Measurements from ENCODE around the gene ADCY3.

ADCY3 gene

DNA sequence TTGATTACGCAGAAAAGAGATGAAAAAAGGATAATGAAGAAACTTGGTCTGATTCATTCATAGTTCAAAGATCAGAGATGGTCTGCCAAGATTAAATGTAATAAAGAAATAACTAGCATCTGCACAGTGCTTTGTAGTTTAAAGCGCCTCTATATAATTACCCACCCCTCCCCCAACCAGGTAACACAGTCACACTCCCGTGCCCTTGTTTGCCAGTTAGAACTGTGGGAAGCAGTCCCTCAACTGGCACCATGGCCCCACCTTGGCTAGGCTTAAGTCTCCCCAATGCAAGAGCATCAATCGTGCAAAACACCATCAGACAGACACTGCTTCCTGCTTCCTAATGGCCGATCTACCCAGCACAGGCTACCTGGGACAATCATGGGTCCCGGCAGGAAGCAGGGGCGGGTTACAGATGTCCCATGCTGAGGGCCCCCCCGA, 11.6 kb downstream of the ADCY3 start:
- peaks cover 4% of the 10 kb centered on the region; the same call in 1 of the 2 replicates for H3K9me3 ChIP-seq (ENCODE audit: control insufficient read depth, insufficient read depth, low read length)
- H3K9ac ChIP-seq (ENCODE audit: low read depth, low read length): no peak overlapping the region
- 0 out of 2 replicates have a peak, but pooled peaks cover 4% of the 10 kb centered on the region for H3K4me1 ChIP-seq (ENCODE audit: insufficient read depth, low read length)
- H3K36me3 ChIP-seq (ENCODE audit: insufficient read depth, low read length): 0 out of 2 replicates have a peak, but pooled peaks cover 3% of the 10 kb centered on the region

GRCh38 chr2:24907116-24907515, 12.9 kb downstream of the ADCY3 start:
- Histone ChIP-seq H3K36me3 (ENCODE audit: insufficient read depth, low read length) (0 out of 2 replicates have a peak, but pooled peaks cover 3% of the 10 kb centered on the region), H3K9ac (ENCODE audit: low read depth, low read length) (no peak overlapping the region), H3K9me3 (ENCODE audit: control insufficient read depth, insufficient read depth, low read length) (peaks cover 4% of the 10 kb centered on the region; the same call in 1 of the 2 replicates), H3K4me1 (ENCODE audit: insufficient read depth, low read length) (0 out of 2 replicates have a peak, but pooled peaks cover 4% of the 10 kb centered on the region)

DNA sequence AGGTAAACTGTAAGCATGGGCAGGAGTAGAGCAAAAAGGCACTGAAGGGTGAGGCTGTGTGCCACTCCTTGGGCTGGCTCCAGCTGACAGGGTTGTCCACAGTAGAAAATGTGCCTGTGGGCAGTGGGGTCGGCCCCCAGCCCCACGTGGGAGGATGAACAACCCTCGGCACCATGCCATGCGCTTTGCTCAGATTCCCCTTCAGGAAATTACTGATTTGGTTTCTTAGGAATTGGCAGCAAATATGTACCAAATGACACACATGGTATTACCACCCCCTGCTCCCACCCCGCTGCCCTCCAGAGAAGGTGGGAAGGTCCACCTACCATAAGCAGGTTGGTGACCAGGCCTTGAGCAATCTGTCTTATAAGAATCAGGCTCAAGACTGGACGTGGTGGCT, 13.6 kb downstream of the ADCY3 start:
- no peaks in the 10 kb centered on the region for H3K36me3 ChIP-seq (ENCODE audit: insufficient read depth, low read length)
- H3K9me3 ChIP-seq (ENCODE audit: control insufficient read depth, insufficient read depth, low read length): peaks cover 4% of the 10 kb centered on the region; the same call in 1 of the 2 replicates
- H3K9ac ChIP-seq (ENCODE audit: low read depth, low read length): no peak overlapping the region
- H3K4me1 ChIP-seq (ENCODE audit: insufficient read depth, low read length): 0 out of 2 replicates have a peak, but pooled peaks cover 4% of the 10 kb centered on the region

DNA sequence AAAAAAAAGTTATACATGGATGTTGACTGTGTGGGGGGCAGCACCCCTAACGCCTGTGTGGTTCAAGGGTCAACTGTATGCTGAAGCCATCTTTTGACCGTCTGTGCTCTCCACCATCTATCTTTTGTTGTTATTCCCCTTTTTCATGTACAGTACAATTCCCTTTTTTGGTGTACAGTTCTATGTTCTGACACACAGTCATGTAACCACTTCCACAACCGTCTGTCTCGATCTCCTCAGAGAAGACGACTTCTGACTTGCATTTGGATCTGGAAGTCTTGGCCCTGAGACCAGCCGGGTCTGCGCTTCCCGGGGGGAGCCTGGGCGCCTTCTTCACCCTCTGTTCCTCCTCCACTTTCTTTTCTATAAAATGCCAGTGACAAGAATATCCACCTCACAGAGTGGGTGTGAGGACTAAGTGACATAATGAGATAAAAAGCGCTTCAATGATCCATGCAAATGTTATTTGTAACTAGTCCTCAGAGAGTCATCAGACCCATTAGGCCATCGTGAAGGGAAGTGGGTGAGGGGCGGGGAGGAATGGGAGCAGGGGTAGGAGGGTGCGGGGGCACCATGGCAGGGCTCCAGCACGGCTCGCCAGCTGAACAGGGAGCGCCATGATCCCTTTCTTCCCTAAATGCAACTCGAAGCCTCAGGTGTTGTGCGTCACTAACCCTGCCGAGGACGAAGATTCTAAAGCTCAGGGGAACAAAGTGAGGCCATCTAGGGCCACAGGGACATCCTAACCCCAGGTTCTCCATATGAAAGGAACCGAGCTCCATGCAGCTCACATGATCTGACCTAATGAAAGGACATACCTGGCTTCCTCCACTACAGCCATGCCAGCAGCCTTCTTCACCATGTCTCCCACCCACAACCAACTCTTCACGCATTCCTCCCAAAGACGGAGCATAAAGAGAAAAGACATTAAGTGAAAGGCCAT, 16.6 kb downstream of the ADCY3 start:
- peaks cover 4% of the 10 kb centered on the region; the same call in 1 of the 2 replicates for H3K4me1 ChIP-seq (ENCODE audit: insufficient read depth, low read length)
- H3K9ac ChIP-seq (ENCODE audit: low read depth, low read length): no peak overlapping the region
- no peaks in the 10 kb centered on the region for H3K9me3 ChIP-seq (ENCODE audit: control insufficient read depth, insufficient read depth, low read length)
- H3K36me3 ChIP-seq (ENCODE audit: insufficient read depth, low read length): no peaks in the 10 kb centered on the region

DNA sequence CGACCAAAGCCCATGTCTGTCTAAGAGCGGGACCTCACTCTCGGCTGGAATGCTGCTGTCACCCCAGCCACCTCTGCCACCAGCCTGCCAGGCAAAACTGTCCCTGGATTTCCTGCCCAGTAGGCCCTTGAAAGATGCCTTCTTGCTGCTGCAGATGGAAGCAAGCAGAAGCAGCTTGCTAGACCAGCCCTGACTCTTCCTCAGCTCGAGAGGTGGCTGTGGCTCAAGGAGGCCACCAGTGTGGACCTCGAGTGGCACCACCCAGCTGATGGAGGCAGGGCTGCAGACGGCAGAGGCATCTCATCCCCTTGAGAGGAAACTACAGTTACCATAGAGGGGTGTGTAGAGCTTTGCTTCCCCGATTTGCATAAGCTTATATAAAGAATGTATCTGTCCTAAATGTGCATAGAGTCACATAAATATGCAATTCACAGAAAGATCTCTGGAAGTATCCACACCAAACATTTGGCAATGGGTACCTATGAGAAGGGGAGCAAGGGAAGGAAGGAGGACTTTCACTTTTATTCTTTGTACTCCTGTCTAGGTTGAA, 20.6 kb downstream of the ADCY3 start:
- Histone ChIP-seq H3K4me1 (ENCODE audit: insufficient read depth, low read length) (peaks cover 4% of the 10 kb centered on the region; the same call in 1 of the 2 replicates), H3K9ac (ENCODE audit: low read depth, low read length) (no peak overlapping the region), H3K9me3 (ENCODE audit: control insufficient read depth, insufficient read depth, low read length) (peaks cover 12% of the 10 kb centered on the region; the same call in 1 of the 2 replicates), H3K36me3 (ENCODE audit: insufficient read depth, low read length) (no peaks in the 10 kb centered on the region)

DNA sequence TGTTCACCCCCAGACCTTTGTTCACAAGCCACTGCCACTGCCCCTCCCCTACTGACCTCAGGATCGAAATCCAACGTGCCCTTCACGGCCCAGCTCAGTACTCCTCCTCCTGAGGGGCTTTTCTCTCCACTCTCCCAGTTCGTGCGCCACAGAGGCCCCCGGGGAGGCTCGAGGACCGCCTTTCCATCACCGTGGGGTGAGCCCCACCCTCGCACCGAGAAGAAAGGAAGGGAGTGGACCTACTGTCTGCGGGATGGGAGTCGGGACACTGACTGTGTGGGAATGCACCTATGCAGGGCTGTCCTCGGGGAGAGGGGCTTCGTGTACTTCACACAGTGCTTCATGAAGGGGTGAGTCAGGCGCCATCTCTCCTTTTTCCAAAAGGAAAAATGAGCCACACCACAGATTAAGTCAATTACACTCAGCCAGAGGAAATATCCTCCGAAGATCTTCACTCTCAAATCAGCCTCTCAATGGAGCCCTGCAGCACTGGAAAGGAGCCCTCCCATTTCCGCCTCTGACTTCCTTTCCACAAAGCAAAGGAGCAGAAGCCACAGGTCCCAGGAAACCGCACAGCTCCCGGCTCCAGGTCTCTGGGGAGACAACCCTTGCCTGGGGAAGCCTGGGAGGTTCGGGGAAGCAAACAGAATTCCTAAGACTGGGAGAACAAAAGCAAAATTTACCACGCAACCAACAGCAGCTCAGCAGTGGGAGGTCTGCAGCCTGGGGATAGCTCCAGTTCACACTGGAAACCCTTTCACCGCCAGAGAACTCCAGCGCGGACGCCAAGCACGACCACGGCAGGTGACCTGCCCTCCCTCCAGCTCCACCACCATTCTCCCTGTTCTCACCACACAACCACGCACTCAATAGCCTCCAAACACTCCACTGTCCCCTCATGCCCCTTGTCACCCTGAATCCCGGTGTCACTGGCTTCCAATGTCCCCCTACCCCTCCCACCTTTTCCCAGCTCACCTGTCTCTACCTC, 21.6 kb downstream of the ADCY3 start:
- Histone ChIP-seq H3K9me3 (ENCODE audit: control insufficient read depth, insufficient read depth, low read length) (peaks cover 17% of the 10 kb centered on the region; the same call in 1 of the 2 replicates), H3K36me3 (ENCODE audit: insufficient read depth, low read length) (no peaks in the 10 kb centered on the region), H3K4me1 (ENCODE audit: insufficient read depth, low read length) (no peaks in the 10 kb centered on the region; the same call in 1 of the 2 replicates), H3K9ac (ENCODE audit: low read depth, low read length) (no peak overlapping the region)

DNA sequence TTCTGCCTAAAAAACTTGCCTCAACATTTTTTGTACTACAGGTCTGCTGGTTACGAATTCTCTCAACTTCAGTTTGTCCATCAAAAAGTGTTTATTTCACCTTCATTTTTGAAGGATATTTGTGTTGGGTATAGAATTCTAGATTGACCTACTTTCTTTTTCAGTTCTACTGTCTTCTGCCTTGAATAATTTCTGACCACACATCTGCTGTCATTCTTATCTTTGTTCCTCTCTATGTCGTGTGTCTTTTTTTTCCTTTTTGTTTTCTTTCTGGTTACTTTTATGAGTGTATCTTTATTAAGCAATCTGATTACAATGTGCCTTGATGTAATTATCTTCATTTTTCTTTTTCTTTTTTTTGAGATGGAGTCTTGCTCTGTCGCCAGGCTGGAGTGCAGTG, 25.3 kb downstream of the ADCY3 start:
- no peak overlapping the region for H3K9ac ChIP-seq (ENCODE audit: low read depth, low read length)
- peaks cover 19% of the 10 kb centered on the region; the same call in 1 of the 2 replicates for H3K9me3 ChIP-seq (ENCODE audit: control insufficient read depth, insufficient read depth, low read length)
- H3K4me1 ChIP-seq (ENCODE audit: insufficient read depth, low read length): no peaks in the 10 kb centered on the region; the same call in 1 of the 2 replicates
- no peaks in the 10 kb centered on the region for H3K36me3 ChIP-seq (ENCODE audit: insufficient read depth, low read length)

DNA sequence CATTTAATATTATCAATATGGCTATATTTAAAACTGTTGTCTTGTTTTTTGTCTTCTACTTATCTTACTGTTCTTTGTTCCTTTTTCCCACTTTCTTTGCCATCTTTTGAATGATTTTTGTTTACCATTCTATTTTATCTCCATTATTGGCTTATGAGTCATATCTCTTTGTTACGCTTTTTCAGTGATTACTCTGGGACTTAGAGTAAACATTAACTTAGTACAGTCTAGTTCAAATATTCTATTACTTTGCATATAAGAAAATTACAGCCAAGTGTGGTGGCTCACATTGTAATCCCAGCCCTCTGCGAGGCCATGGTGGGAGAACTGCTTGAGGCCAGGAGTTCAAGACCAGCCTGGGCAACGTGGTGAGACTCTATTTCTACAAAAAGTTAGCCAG, 26.1 kb downstream of the ADCY3 start:
- peaks cover 19% of the 10 kb centered on the region; the same call in 1 of the 2 replicates for H3K9me3 ChIP-seq (ENCODE audit: control insufficient read depth, insufficient read depth, low read length)
- no peaks in the 10 kb centered on the region for H3K36me3 ChIP-seq (ENCODE audit: insufficient read depth, low read length)

GRCh38 chr2:24892928-24893327, 27.1 kb downstream of the ADCY3 start:
- no peaks in the 10 kb centered on the region for H3K4me1 ChIP-seq (ENCODE audit: insufficient read depth, low read length)
- H3K9ac ChIP-seq (ENCODE audit: low read depth, low read length): no peak overlapping the region
- H3K36me3 ChIP-seq (ENCODE audit: insufficient read depth, low read length): no peaks in the 10 kb centered on the region
- peaks cover 19% of the 10 kb centered on the region; the same call in 1 of the 2 replicates for H3K9me3 ChIP-seq (ENCODE audit: control insufficient read depth, insufficient read depth, low read length)

More for the DNA sequence above, 26.1 kb downstream of the ADCY3 start:
- no peaks in the 10 kb centered on the region; the same call in 1 of the 2 replicates for H3K4me1 ChIP-seq (ENCODE audit: insufficient read depth, low read length)
- H3K9ac ChIP-seq (ENCODE audit: low read depth, low read length): no peak overlapping the region

GRCh38 chr2:24891201-24891600, 28.8 kb downstream of the ADCY3 start:
- peaks cover 11% of the 10 kb centered on the region; the same call in 1 of the 2 replicates for H3K9me3 ChIP-seq (ENCODE audit: control insufficient read depth, insufficient read depth, low read length)
- H3K4me1 ChIP-seq (ENCODE audit: insufficient read depth, low read length): no peaks in the 10 kb centered on the region
- H3K36me3 ChIP-seq (ENCODE audit: insufficient read depth, low read length): no peaks in the 10 kb centered on the region
- no peak overlapping the region for H3K9ac ChIP-seq (ENCODE audit: low read depth, low read length)

- H3K36me3 ChIP-seq (ENCODE audit: insufficient read depth, low read length): no peaks in the 10 kb centered on the region
- H3K9ac ChIP-seq (ENCODE audit: low read depth, low read length): no peak overlapping the region
- H3K4me1 ChIP-seq (ENCODE audit: insufficient read depth, low read length): no peaks in the 10 kb centered on the region
- peaks cover 6% of the 10 kb centered on the region; the same call in 1 of the 2 replicates for H3K9me3 ChIP-seq (ENCODE audit: control insufficient read depth, insufficient read depth, low read length)
These were observed 30.8 kb downstream of the ADCY3 start for GRCh38 chr2:24889221-24889620.

DNA sequence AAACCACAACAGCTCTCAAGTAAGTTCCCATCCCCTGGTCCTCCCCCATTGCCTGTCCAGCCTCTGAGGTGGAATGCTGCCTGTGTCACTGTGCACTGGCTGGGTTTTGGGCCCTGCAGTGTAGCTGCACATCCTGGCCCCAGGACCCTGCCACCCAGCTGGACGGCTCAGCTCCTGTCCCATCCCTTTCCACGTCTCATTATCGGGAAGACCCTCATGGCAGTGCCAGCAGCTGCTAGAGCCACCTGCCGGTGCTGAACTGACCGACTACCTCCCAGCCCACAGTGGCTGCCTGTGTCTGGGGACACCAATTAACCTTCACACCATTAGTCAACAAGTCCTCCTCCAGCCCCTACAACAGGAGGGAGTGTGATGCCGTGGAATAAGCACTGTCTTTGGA, 31.9 kb downstream of the ADCY3 start:
- Histone ChIP-seq H3K9me3 (ENCODE audit: control insufficient read depth, insufficient read depth, low read length) (peaks cover 2% of the 10 kb centered on the region; the same call in 1 of the 2 replicates), H3K9ac (ENCODE audit: low read depth, low read length) (no peak overlapping the region), H3K4me1 (ENCODE audit: insufficient read depth, low read length) (no peaks in the 10 kb centered on the region), H3K36me3 (ENCODE audit: insufficient read depth, low read length) (no peaks in the 10 kb centered on the region)

DNA sequence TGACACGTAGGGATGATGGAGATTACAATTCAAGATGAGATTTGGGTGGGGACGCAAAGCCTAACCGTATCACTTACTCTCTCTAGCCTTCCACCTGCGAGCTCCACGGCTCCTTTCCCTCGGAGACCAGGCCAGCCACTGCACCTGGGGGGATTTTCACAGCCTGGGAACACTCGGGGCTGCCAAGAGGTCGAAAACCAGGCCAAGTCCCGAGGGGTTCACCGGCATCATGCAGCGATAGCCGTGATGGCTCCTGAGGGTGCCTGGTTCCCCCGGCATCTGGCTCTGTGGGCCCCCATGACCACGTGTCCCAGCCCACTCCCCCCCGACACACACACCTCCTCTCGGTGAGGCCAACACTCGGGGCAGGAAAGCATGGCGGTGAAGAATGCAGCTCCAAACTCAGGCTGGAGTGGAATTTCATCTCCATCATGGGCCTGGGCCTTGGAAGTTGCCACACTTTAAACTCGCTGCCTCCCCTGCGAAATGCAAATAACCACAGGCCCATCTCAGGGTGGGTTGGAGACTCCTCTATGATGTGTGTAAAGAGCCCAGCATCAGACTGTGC, 32.6 kb downstream of the ADCY3 start:
- Histone ChIP-seq H3K36me3 (ENCODE audit: insufficient read depth, low read length) (no peaks in the 10 kb centered on the region), H3K4me1 (ENCODE audit: insufficient read depth, low read length) (no peaks in the 10 kb centered on the region), H3K9ac (ENCODE audit: low read depth, low read length) (no peak overlapping the region), H3K9me3 (ENCODE audit: control insufficient read depth, insufficient read depth, low read length) (0 out of 2 replicates have a peak, but pooled peaks cover 2% of the 10 kb centered on the region)

All from ES-I3 (cell line).